NB4 (cell line): ENCODE measurements around the gene STARD3NL.
A peak's percentile ranks its signal among the peaks of the same experiment; 100 is the strongest.

Source experiments
- DNase-seq: peaks from one replicate; pipeline ENCODE4 v3.0.0; 2010; ENCODE audit warnings: low read depth
- H3K4me3 ChIP-seq: one replicate; pipeline ENCODE4 v1.5.1; 2011; ENCODE audit warnings: mild to moderate bottlenecking, low read depth, low read length, moderate library complexity
- MYC ChIP-seq: IDR thresholded peaks from 2 replicates; pipeline ENCODE4 v1.6.1; 2011; ENCODE audit warnings: low read depth, low read length
- POLR2A ChIP-seq: IDR thresholded peaks from 2 replicates; pipeline ENCODE4 v1.6.1; 2011; ENCODE audit warnings: mild to moderate bottlenecking; ENCODE audit not compliant: insufficient read length; ENCODE audit errors: extremely low read depth
- TF ChIP-seq, protein P1 (sequence below): IDR thresholded peaks from one replicate; pipeline ENCODE4 v1.5.1; 2012; ENCODE audit warnings: low read depth, low read length
- TF ChIP-seq, protein P2 (sequence below): IDR thresholded peaks from 2 replicates; pipeline ENCODE4 v1.6.1; 2011; ENCODE audit warnings: low read depth, low read length

STARD3NL gene

DNA sequence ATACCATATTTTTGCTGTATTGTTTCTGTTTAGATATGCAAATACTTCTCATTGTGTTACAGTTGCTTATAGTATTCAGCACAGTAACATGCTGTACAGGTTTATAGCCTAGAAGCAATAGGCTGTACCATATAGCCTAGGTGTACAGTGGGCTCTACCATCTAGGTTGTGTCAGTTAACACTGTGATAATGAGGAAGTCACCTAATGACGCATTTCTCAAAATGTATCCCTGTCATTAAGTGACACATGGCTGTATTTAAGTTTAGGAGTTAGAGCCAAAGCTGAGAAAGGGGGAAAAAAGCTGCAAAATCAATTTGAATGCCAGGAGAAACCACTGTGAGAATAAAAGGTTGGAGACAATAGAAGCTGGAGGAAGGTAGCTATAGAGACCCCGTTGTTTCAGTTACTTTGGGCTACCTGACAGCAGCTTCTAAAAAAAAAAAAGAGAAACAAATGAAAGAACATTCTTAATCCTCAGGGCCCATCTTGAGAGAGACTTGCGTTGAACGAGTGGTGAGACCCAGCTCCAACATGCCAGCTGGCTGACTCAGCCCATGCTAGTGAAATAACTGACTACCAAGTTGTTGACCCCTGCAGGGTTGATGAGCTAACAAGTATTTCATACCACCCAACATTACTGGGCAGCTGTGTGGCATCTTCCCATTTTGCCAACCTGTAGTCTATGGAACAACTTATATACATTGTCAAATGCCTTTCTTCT lies 8.7 kb downstream of the STARD3NL start:
- TF ChIP-seq, protein P1, sequence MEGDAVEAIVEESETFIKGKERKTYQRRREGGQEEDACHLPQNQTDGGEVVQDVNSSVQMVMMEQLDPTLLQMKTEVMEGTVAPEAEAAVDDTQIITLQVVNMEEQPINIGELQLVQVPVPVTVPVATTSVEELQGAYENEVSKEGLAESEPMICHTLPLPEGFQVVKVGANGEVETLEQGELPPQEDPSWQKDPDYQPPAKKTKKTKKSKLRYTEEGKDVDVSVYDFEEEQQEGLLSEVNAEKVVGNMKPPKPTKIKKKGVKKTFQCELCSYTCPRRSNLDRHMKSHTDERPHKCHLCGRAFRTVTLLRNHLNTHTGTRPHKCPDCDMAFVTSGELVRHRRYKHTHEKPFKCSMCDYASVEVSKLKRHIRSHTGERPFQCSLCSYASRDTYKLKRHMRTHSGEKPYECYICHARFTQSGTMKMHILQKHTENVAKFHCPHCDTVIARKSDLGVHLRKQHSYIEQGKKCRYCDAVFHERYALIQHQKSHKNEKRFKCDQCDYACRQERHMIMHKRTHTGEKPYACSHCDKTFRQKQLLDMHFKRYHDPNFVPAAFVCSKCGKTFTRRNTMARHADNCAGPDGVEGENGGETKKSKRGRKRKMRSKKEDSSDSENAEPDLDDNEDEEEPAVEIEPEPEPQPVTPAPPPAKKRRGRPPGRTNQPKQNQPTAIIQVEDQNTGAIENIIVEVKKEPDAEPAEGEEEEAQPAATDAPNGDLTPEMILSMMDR = no peak
- no peak for TF ChIP-seq MYC
- TF ChIP-seq POLR2A = no peak
- TF ChIP-seq, protein P2, sequence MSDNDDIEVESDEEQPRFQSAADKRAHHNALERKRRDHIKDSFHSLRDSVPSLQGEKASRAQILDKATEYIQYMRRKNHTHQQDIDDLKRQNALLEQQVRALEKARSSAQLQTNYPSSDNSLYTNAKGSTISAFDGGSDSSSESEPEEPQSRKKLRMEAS = no peak
- peak; percentile 41 for DNase-seq
- H3K4me3 ChIP-seq = no peak overlapping the region

DNA sequence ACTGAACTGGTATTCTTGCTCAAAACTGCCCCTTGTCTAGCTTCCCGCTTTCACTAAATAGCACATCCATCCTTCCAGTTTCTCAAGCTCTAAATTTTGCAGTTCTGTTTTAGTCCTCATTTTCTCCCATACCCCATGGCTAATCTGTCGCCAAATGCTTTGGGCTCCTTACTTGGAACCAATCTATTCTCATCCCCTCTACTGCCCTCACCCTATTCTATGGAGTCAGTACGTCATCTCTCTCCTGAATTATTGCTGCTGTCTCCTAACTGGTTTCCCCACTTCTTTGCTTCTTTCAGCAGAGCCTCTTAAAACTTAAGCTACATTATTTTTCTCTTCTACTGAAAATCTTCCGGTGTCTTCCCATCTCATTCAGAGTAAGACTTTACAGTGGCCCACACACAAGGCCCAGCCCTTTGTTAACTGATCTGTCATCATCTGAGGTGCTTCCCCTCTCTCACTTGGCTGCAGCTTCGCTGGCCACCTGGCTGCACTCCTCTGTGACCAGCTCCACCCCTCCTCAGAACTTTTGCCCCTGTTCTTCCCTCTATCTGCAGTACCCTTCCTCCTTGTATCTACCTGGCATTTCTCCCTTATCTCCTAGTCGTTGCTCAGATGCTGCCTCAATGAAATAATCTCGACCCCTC lies 9.9 kb downstream of the STARD3NL start:
- no peak overlapping the region for H3K4me3 ChIP-seq
- TF ChIP-seq POLR2A (no peak), MYC (no peak)
- TF ChIP-seq, protein P1 = no peak
- TF ChIP-seq, protein P2 = no peak
- no peak for DNase-seq

DNA sequence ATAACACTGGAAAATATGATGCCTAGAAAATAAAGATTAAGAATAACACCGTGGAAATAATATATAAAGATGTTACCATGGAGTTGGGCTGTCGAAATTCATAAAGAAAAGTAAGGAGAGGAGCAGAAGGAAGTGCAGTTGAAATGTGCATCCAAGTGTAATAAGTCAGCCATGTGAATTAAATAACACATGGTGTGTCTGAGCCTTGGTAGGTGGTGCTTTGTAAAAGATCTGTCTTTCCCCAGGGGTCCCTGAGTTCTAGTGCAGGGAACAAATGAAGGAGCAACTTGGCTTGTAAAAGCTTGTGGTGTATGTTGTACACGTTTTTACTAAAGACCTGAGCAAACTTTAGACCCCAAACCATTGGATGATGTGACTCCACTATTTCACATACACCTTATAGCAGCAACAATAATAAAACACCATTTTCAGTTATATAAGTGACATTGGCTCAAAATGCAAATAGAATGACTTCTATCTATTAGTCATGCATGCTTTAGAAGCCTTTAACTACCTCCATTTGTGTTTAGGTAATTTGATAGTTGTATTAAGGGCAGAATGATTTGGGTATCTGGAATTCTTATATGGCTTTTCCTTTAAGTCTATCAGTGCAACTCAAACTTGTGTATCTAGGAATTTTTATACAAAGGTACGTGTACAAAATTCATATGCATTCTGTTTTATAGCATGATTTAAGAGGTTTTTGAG lies 11.3 kb downstream of the STARD3NL start:
- TF ChIP-seq MYC (no peak), POLR2A (no peak)
- TF ChIP-seq, protein P1 = no peak
- TF ChIP-seq, protein P2 = 0 out of 2 replicates have a peak, but pooled peaks have one; percentile 18
- H3K4me3 ChIP-seq = no peak overlapping the region

DNA sequence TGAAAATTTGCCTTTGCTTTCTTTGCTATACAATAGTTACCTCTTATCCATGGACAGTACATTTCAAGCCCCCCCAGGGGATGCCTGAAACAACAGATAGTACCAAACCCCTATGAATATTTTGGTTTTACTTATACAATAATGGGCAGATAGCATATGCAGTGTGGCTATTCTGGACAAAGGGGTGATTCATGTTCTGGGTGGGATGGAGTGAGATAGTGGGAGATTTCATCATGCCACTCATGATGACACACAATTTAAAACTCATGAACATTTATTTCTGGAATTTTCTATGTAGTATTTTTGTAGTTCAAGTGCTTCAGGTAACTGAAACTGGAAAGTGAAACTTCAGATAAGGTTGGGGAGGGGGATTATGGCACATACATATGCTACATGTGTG lies 12.0 kb downstream of the STARD3NL start:
- TF ChIP-seq, protein P2 = no peak
- TF ChIP-seq, protein P1 = no peak
- TF ChIP-seq POLR2A (no peak), MYC (no peak)
- DNase-seq = no peak
- H3K4me3 ChIP-seq = no peak overlapping the region

More for the DNA sequence above, 11.3 kb downstream of the STARD3NL start:
- no peak for DNase-seq

DNA sequence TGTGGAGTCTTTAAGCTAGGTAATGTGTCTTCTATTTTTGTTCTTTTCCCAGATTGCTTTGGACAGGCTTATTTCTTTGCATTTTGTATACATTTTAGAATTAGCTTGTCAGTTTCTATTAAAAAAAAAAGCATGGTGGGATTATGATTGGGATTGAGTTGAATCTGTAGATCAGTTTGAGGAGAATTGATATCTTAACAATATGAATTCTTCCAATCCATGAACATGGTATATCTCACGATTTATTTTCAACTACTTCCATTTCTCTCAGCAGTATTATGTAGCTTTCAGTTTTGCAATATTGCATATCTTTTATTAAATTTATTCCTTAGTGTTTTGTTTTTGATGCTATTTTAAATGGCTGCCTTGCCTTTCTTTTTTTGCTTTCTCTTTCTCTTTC lies 13.7 kb downstream of the STARD3NL start:
- H3K4me3 ChIP-seq = no peak overlapping the region
- DNase-seq = no peak
- TF ChIP-seq, protein P2 = no peak
- TF ChIP-seq, protein P1 = no peak
- TF ChIP-seq MYC (no peak), POLR2A (no peak)
